ENCODE data around the gene WLS. TPM values are rescaled to one million over a fixed set of nuclear protein-coding genes. Genes with fewer than 3 reads are reported as not detected.
"Not testable (repeated sequence)": the region's sequence is repeated elsewhere in the genome, so short reads cannot be mapped to it uniquely, and the experiment has no call there.

The WLS gene
- total RNA-seq, 2 experiments from 2014 or later: 0.22 to 0.52 TPM

DNA sequence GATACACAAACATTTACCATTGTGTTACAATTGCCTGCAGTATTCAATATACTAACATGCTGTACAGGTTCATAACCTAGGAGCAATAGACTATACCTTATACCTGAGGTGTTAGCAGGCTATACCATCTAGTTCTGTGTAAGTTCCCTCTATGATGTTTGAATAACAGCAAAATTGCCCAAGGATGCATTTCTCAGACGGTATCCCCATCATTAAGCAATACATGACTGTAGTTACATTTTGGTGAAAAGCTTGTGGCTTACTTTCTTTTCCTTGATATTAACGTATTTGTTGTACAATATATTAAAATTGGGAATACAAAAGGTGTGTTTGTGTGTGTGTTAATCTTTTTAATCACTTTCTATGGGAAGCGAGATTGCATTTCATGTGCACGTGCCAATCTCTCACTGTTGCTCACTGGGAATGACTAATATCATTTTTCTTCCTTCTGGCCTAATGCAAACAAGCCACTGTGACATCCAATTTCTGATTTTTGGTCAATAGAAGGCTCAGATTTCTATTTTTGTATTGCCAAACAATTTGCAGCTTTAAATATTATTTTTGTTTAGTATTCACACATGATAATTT, 36.7 kb upstream of the WLS start:
- Histone ChIP-seq H3K36me3 (ENCODE audit: insufficient read depth, low read length) (no peaks in the 10 kb centered on the region), H3K9me3 (ENCODE audit: control insufficient read depth in 1 of 2, insufficient read depth in 1 of 2, low read length in 2 of 2) (no peaks in the 10 kb centered on the region), H3K4me3 (ENCODE audit: low read length) (no peak overlapping the region), H3K27me3 (ENCODE audit: control insufficient read depth in 1 of 2, insufficient read depth in 2 of 2, low read length in 2 of 2) (no peaks in the 10 kb centered on the region), H3K4me1 (ENCODE audit: insufficient read depth, low read length) (no peaks in the 10 kb centered on the region), H3K27ac (ENCODE audit: low read depth in 1 of 2, low read length in 2 of 2) (no peak overlapping the region)
- Mint-ChIP-seq H3K36me3 (ENCODE audit: low read depth) (no peaks in the 10 kb centered on the region), H3K4me1 (ENCODE audit: low read depth) (no peaks in the 10 kb centered on the region), H3K9me3 (no peaks in the 10 kb centered on the region), H3K27me3 (no peaks in the 10 kb centered on the region), H3K27ac (no peak overlapping the region), H3K4me3 (no peak overlapping the region)
- ChIA-PET CTCF (no interaction called here), POLR2A (no interaction called here)
- intact Hi-C loops (cut with DNase I, micrococcal nuclease): no loop called here
- ATAC-seq (ENCODE audit: poor library complexity) (no peak), DNase-seq (no peak)
- TF ChIP-seq, protein P1, sequence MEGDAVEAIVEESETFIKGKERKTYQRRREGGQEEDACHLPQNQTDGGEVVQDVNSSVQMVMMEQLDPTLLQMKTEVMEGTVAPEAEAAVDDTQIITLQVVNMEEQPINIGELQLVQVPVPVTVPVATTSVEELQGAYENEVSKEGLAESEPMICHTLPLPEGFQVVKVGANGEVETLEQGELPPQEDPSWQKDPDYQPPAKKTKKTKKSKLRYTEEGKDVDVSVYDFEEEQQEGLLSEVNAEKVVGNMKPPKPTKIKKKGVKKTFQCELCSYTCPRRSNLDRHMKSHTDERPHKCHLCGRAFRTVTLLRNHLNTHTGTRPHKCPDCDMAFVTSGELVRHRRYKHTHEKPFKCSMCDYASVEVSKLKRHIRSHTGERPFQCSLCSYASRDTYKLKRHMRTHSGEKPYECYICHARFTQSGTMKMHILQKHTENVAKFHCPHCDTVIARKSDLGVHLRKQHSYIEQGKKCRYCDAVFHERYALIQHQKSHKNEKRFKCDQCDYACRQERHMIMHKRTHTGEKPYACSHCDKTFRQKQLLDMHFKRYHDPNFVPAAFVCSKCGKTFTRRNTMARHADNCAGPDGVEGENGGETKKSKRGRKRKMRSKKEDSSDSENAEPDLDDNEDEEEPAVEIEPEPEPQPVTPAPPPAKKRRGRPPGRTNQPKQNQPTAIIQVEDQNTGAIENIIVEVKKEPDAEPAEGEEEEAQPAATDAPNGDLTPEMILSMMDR (IDR thresholded peaks at IDR 0.05): no peak

DNA sequence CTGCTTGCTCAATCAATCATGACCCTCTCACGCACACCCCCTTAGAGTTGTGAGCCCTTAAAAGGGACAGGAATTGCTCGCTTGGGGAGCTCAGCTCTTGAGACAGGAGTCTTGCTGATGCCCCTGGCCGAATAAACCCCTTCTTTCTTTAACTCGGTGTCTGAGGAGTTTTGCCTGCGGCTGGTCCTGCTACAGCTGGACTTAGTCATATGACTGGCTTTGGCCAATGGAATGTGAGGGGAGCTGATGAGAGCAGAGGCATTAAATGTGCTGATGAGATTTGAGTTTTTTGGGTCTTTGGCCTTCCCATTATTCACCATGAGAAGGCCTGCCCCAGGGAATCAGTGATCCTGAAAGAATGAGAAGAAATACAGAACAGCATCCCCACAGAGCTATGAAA, 24.5 kb upstream of the WLS start:
- H3K36me3 Mint-ChIP-seq (ENCODE audit: low read depth); POLR2A ChIA-PET; H3K27ac ChIP-seq (ENCODE audit: low read depth in 1 of 2, low read length in 2 of 2); H3K27me3 ChIP-seq (ENCODE audit: control insufficient read depth in 1 of 2, insufficient read depth in 2 of 2, low read length in 2 of 2); H3K36me3 ChIP-seq (ENCODE audit: insufficient read depth, low read length); intact Hi-C loops (cut with DNase I, micrococcal nuclease); H3K4me3 ChIP-seq (ENCODE audit: low read length); H3K9me3 Mint-ChIP-seq; H3K4me1 ChIP-seq (ENCODE audit: insufficient read depth, low read length); H3K27ac Mint-ChIP-seq; CTCF ChIA-PET; H3K9me3 ChIP-seq (ENCODE audit: control insufficient read depth in 1 of 2, insufficient read depth in 1 of 2, low read length in 2 of 2); DNase-seq; H3K4me1 Mint-ChIP-seq (ENCODE audit: low read depth); H3K27me3 Mint-ChIP-seq; H3K4me3 Mint-ChIP-seq; ATAC-seq (ENCODE audit: poor library complexity): not testable (repeated sequence)

DNA sequence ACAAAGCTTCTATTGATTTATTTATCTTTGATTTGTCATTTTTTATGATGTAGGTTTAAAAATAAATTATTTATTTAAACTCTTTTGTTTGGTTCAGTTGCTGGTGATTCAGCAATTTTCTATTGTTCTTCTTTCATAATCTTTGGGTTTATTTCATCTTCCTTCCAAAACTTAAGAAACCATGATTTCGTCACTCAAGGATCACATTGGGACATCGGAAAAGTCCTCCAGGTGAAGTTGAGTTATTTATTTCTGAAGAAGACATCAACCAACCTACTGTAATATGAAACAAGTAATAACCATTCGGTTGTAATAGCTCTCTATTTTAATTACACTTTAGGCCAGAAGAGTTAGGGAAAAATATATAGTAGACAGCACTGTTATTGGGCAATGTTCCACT, 23.0 kb upstream of the WLS start:
- no peak overlapping the region for H3K4me3 ChIP-seq (ENCODE audit: low read length)
- H3K4me1 Mint-ChIP-seq (ENCODE audit: low read depth): no peaks in the 10 kb centered on the region
- no peaks in the 10 kb centered on the region for H3K9me3 ChIP-seq (ENCODE audit: control insufficient read depth in 1 of 2, insufficient read depth in 1 of 2, low read length in 2 of 2)
- H3K27ac Mint-ChIP-seq: no peak overlapping the region
- intact Hi-C loops (cut with DNase I, micrococcal nuclease): no loop called here
- no peak for DNase-seq
- ATAC-seq (ENCODE audit: poor library complexity): no peak
- H3K4me3 Mint-ChIP-seq: no peak overlapping the region
- CTCF ChIA-PET: no interaction called here
- POLR2A ChIA-PET: no interaction called here
- H3K36me3 Mint-ChIP-seq (ENCODE audit: low read depth): no peaks in the 10 kb centered on the region
- no peak overlapping the region for H3K27ac ChIP-seq (ENCODE audit: low read depth in 1 of 2, low read length in 2 of 2)
- H3K27me3 ChIP-seq (ENCODE audit: control insufficient read depth in 1 of 2, insufficient read depth in 2 of 2, low read length in 2 of 2): no peaks in the 10 kb centered on the region
- TF ChIP-seq, protein P1 (IDR thresholded peaks at IDR 0.05): no peak
- no peaks in the 10 kb centered on the region for H3K27me3 Mint-ChIP-seq
- no peaks in the 10 kb centered on the region for H3K36me3 ChIP-seq (ENCODE audit: insufficient read depth, low read length)
- H3K4me1 ChIP-seq (ENCODE audit: insufficient read depth, low read length): no peaks in the 10 kb centered on the region
- H3K9me3 Mint-ChIP-seq: peaks cover 8% of the 10 kb centered on the region

DNA sequence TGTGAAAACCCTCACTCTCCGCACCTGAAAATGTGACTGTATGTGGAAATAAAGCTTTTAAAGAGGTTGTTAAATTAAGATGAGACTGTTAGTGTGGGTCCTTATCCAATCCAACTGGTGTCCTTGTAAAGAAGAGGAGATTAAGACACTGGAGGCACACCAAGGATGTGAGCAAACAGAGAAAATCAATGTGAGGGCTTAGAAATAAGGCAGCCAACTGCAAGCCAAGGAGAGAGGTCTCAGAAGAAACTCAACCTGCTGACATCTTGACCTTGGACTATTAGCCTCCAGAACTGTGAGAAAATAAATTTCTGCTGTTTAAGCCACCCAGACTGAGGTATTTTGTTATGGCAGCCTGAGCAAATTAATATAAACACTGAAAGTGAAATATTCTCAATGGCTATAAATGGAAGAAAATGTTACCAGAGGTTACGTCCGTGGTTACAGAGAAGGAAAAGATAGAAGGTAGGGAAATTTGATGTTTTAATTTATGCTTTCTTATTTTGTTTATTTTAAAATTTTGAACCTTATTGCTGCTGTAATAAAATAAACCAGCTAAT, 22.4 kb upstream of the WLS start:
- ChIA-PET POLR2A (no interaction called here), CTCF (no interaction called here)
- no peaks in the 10 kb centered on the region for H3K27me3 ChIP-seq (ENCODE audit: control insufficient read depth in 1 of 2, insufficient read depth in 2 of 2, low read length in 2 of 2)
- ATAC-seq (ENCODE audit: poor library complexity) (no peak), DNase-seq (no peak)
- TF ChIP-seq, protein P1 (IDR thresholded peaks at IDR 0.05): no peak
- no peak overlapping the region for H3K27ac ChIP-seq (ENCODE audit: low read depth in 1 of 2, low read length in 2 of 2)
- no peaks in the 10 kb centered on the region for H3K27me3 Mint-ChIP-seq
- peaks cover 10% of the 10 kb centered on the region for H3K9me3 Mint-ChIP-seq
- intact Hi-C loops (cut with DNase I, micrococcal nuclease): no loop called here
- H3K36me3 ChIP-seq (ENCODE audit: insufficient read depth, low read length): no peaks in the 10 kb centered on the region
- no peaks in the 10 kb centered on the region for H3K36me3 Mint-ChIP-seq (ENCODE audit: low read depth)
- no peaks in the 10 kb centered on the region for H3K9me3 ChIP-seq (ENCODE audit: control insufficient read depth in 1 of 2, insufficient read depth in 1 of 2, low read length in 2 of 2)
- no peaks in the 10 kb centered on the region for H3K4me1 Mint-ChIP-seq (ENCODE audit: low read depth)
- H3K4me1 ChIP-seq (ENCODE audit: insufficient read depth, low read length): no peaks in the 10 kb centered on the region
- no peak overlapping the region for H3K27ac Mint-ChIP-seq
- no peak overlapping the region for H3K4me3 Mint-ChIP-seq
- H3K4me3 ChIP-seq (ENCODE audit: low read length): no peak overlapping the region

Measured in CD4-positive, alpha-beta T cell (primary cell).